ENCODE data around the gene MET.
A peak's percentile ranks its signal among the peaks of the same experiment; 100 is the strongest.

Gene MET

GRCh38 chr7:116671681-116672595, at the start of gene MET:
Gene MET (plus strand): TSS chr7:116672196. CDS start chr7:116699085, 26,889 bp downstream.
- Histone ChIP-seq H3K9me3 (ENCODE audit: insufficient read depth, low read length) (no peaks in the 10 kb centered on the region; the same call in 1 of the 2 replicates), H3K4me3 (ENCODE audit: insufficient read length, low read depth) (peak within 1 kb of the TSS; percentile 58), H3K9ac (ENCODE audit: insufficient read length, low read depth) (peak within 1 kb of the TSS; percentile 76), H3K27me3 (ENCODE audit: insufficient read depth, insufficient read length) (peaks cover 41% of the 10 kb centered on the region), H3K4me1 (ENCODE audit: insufficient read depth, insufficient read length) (no peaks in the 10 kb centered on the region), H3K36me3 (ENCODE audit: insufficient read depth, insufficient read length, low read length) (no peaks in the 10 kb centered on the region)
- TF ChIP-seq YY1 (IDR thresholded peaks at IDR 0.05; ENCODE audit: insufficient read depth, insufficient read length) (no peak), SUZ12 (IDR thresholded peaks at IDR 0.05; ENCODE audit: extremely low read depth, insufficient read depth, insufficient read length) (no peak), ZNF274 (IDR thresholded peaks at IDR 0.05; ENCODE audit: low read depth, low read length) (no peak)
- DNase-seq (ENCODE audit: low read depth, low spot score), result peak; percentile 52

DNA sequence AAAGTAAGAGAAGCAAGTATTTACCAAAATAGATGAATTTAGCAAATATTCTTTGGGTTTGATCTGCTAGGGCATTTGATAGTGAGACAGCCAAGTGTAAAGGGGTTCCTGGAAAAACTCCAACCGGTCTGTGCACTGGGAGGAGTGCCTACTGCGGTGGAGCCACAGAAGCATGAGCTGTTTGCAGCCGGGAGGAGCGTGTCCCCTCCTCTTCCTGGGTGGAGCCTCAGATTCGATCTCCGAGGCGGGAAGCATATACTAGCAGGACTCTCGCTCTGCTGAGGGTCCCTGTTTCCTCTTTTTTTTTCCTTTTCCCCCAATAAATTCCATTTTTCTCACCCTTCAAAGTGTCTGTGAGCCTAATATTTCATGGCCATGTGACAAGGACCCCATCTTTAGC, 45.1 kb upstream of the MET start:
- DNase-seq (ENCODE audit: low read depth, low spot score), result no peak
- Histone ChIP-seq H3K4me1 (ENCODE audit: insufficient read depth, insufficient read length) (no peaks in the 10 kb centered on the region), H3K36me3 (ENCODE audit: insufficient read depth, insufficient read length, low read length) (no peaks in the 10 kb centered on the region), H3K9ac (ENCODE audit: insufficient read length, low read depth) (no peak overlapping the region), H3K27me3 (ENCODE audit: insufficient read depth, insufficient read length) (no peaks in the 10 kb centered on the region), H3K9me3 (ENCODE audit: insufficient read depth, low read length) (no peaks in the 10 kb centered on the region), H3K4me3 (ENCODE audit: insufficient read length, low read depth) (no peak overlapping the region)
- TF ChIP-seq YY1 (IDR thresholded peaks at IDR 0.05; ENCODE audit: insufficient read depth, insufficient read length) (no peak), SUZ12 (IDR thresholded peaks at IDR 0.05; ENCODE audit: extremely low read depth, insufficient read depth, insufficient read length) (no peak), ZNF274 (IDR thresholded peaks at IDR 0.05; ENCODE audit: low read depth, low read length) (no peak)

- H3K4me1 ChIP-seq (ENCODE audit: insufficient read depth, insufficient read length), result no peaks in the 10 kb centered on the region
- H3K4me3 ChIP-seq (ENCODE audit: insufficient read length, low read depth), result no peak overlapping the region
- no peaks in the 10 kb centered on the region for H3K9me3 ChIP-seq (ENCODE audit: insufficient read depth, low read length)
- H3K27me3 ChIP-seq (ENCODE audit: insufficient read depth, insufficient read length), result no peaks in the 10 kb centered on the region
- TF ChIP-seq YY1 (IDR thresholded peaks at IDR 0.05; ENCODE audit: insufficient read depth, insufficient read length) (no peak), SUZ12 (IDR thresholded peaks at IDR 0.05; ENCODE audit: extremely low read depth, insufficient read depth, insufficient read length) (no peak), ZNF274 (IDR thresholded peaks at IDR 0.05; ENCODE audit: low read depth, low read length) (no peak)
- H3K36me3 ChIP-seq (ENCODE audit: insufficient read depth, insufficient read length, low read length), result no peaks in the 10 kb centered on the region
- no peak for DNase-seq (ENCODE audit: low read depth, low spot score)
- H3K9ac ChIP-seq (ENCODE audit: insufficient read length, low read depth), result no peak overlapping the region
These were observed 42.9 kb upstream of the MET start for GRCh38 chr7:116629051-116629463.

GRCh38 chr7:116630357-116630756, 41.6 kb upstream of the MET start:
- Histone ChIP-seq H3K36me3 (ENCODE audit: insufficient read depth, insufficient read length, low read length) (no peaks in the 10 kb centered on the region), H3K4me1 (ENCODE audit: insufficient read depth, insufficient read length) (no peaks in the 10 kb centered on the region), H3K9me3 (ENCODE audit: insufficient read depth, low read length) (no peaks in the 10 kb centered on the region), H3K27me3 (ENCODE audit: insufficient read depth, insufficient read length) (no peaks in the 10 kb centered on the region), H3K4me3 (ENCODE audit: insufficient read length, low read depth) (no peak overlapping the region), H3K9ac (ENCODE audit: insufficient read length, low read depth) (no peak overlapping the region)
- no peak for TF ChIP-seq ZNF274 (IDR thresholded peaks at IDR 0.05; ENCODE audit: low read depth, low read length)
- no peak for TF ChIP-seq SUZ12 (IDR thresholded peaks at IDR 0.05; ENCODE audit: extremely low read depth, insufficient read depth, insufficient read length)
- TF ChIP-seq YY1 (IDR thresholded peaks at IDR 0.05; ENCODE audit: insufficient read depth, insufficient read length), result no peak
- DNase-seq (ENCODE audit: low read depth, low spot score), result no peak

DNA sequence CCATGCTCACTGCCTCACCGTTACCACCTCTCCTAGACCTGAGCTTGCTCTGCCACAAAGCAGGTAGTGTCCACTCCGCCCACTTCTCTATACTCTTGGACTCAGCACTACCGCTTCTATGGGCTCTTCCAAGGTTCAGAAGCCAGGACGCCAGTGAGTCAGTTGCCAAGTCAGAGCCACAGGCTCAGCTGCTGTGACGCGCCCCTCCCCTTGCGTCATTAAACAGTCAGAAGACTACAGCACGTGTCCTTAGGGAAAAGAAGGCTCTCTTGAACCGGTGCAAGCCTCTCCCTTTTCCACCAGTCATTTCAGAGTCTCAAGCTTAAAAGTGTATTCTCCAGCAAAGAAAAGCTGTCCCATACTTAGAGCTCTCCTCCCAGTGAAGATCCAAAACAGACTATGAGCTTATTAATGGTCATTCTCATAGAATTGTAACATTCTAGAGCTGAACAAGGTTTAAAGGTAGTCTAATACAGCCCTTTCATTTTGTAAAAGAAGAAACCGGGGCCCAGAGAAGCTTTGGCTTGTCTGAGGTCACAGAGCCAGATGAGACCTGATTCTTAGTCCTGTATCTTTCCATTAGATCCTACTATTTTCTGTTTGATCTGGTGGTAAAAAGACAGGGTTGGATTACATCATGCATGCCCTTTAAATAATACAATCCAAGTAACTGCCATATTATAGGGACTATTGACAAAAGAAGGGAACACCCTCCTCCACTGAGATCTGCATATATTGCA, 40.9 kb upstream of the MET start:
- Histone ChIP-seq H3K4me3 (ENCODE audit: insufficient read length, low read depth) (no peak overlapping the region), H3K9me3 (ENCODE audit: insufficient read depth, low read length) (no peaks in the 10 kb centered on the region), H3K9ac (ENCODE audit: insufficient read length, low read depth) (no peak overlapping the region), H3K36me3 (ENCODE audit: insufficient read depth, insufficient read length, low read length) (no peaks in the 10 kb centered on the region), H3K27me3 (ENCODE audit: insufficient read depth, insufficient read length) (no peaks in the 10 kb centered on the region), H3K4me1 (ENCODE audit: insufficient read depth, insufficient read length) (no peaks in the 10 kb centered on the region)
- DNase-seq (ENCODE audit: low read depth, low spot score), result no peak
- TF ChIP-seq YY1 (IDR thresholded peaks at IDR 0.05; ENCODE audit: insufficient read depth, insufficient read length) (no peak), SUZ12 (IDR thresholded peaks at IDR 0.05; ENCODE audit: extremely low read depth, insufficient read depth, insufficient read length) (no peak), ZNF274 (IDR thresholded peaks at IDR 0.05; ENCODE audit: low read depth, low read length) (no peak)

DNA sequence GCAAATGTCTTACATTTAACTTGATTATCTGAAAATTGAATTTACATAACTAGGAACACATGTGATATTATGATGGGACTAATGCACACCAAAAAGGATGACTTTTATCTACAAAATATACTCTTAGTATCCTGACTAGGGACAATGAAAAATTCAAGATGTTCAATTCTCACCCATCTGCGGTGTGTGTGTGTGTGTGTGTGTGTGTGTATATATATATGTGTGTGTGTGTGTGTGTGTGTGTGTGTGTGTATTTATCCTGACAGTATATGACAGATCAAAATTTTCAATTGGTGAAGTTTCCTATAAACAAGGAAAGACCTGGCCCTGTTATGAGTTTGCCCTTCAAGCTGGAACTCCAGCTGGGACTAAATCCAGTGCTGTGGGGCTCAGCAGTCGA, 40.3 kb upstream of the MET start:
- Histone ChIP-seq H3K9ac (ENCODE audit: insufficient read length, low read depth) (no peak overlapping the region), H3K4me1 (ENCODE audit: insufficient read depth, insufficient read length) (no peaks in the 10 kb centered on the region), H3K36me3 (ENCODE audit: insufficient read depth, insufficient read length, low read length) (no peaks in the 10 kb centered on the region), H3K9me3 (ENCODE audit: insufficient read depth, low read length) (no peaks in the 10 kb centered on the region), H3K4me3 (ENCODE audit: insufficient read length, low read depth) (no peak overlapping the region), H3K27me3 (ENCODE audit: insufficient read depth, insufficient read length) (no peaks in the 10 kb centered on the region)
- DNase-seq (ENCODE audit: low read depth, low spot score), result no peak
- no peak for TF ChIP-seq ZNF274 (IDR thresholded peaks at IDR 0.05; ENCODE audit: low read depth, low read length)
- TF ChIP-seq YY1 (IDR thresholded peaks at IDR 0.05; ENCODE audit: insufficient read depth, insufficient read length), result no peak
- no peak for TF ChIP-seq SUZ12 (IDR thresholded peaks at IDR 0.05; ENCODE audit: extremely low read depth, insufficient read depth, insufficient read length)

DNA sequence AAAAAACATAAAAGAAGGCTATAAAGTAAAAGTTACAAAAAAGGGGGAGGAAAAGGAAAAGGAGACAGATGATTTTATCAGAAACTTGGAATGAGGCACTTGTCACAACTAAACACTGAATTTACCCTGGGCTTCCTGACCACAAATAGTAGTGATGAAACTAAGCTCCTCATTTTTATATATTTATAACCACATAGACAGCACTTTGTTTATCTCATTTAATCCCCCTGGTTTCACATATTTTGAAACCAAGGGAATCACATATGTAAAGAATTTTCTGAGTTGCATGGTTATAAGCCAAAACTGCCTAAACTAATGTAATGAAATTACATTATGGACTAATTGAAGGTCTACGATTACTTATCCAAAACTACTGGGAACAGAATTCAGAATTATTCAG, 39.6 kb upstream of the MET start:
- no peaks in the 10 kb centered on the region for H3K4me1 ChIP-seq (ENCODE audit: insufficient read depth, insufficient read length)
- TF ChIP-seq ZNF274 (IDR thresholded peaks at IDR 0.05; ENCODE audit: low read depth, low read length), result no peak
- no peak for TF ChIP-seq SUZ12 (IDR thresholded peaks at IDR 0.05; ENCODE audit: extremely low read depth, insufficient read depth, insufficient read length)
- TF ChIP-seq YY1 (IDR thresholded peaks at IDR 0.05; ENCODE audit: insufficient read depth, insufficient read length), result no peak
- no peak for DNase-seq (ENCODE audit: low read depth, low spot score)
- no peaks in the 10 kb centered on the region for H3K36me3 ChIP-seq (ENCODE audit: insufficient read depth, insufficient read length, low read length)
- no peak overlapping the region for H3K4me3 ChIP-seq (ENCODE audit: insufficient read length, low read depth)
- no peaks in the 10 kb centered on the region for H3K27me3 ChIP-seq (ENCODE audit: insufficient read depth, insufficient read length)
- no peak overlapping the region for H3K9ac ChIP-seq (ENCODE audit: insufficient read length, low read depth)
- H3K9me3 ChIP-seq (ENCODE audit: insufficient read depth, low read length), result no peaks in the 10 kb centered on the region

Measured in NT2/D1 (cell line).